ENCODE results near the gene CSRP1. TPM values are rescaled to one million over a fixed set of nuclear protein-coding genes. Genes with fewer than 3 reads are reported as not detected.
"Not testable (repeated sequence)": the region's sequence is repeated elsewhere in the genome, so short reads cannot be mapped to it uniquely, and the experiment has no call there.

The CSRP1 gene
- total RNA-seq, 2 donors from 2014 or later: 2,051 to 3,060 TPM

- Histone ChIP-seq H3K9me3 (no peaks in the 10 kb centered on the region), H3K27me3 (replicated peaks; ENCODE audit: insufficient read depth) (no peaks in the 10 kb centered on the region), H3K4me1 (ENCODE audit: control insufficient read depth in 1 of 2, low read depth in 2 of 2) (peaks cover 14 to 31% of the 10 kb centered on the region in 2 donors), H3K36me3 (no peaks in the 10 kb centered on the region), H3K4me3 (no peak overlapping the region), H3K27ac (no peak overlapping the region)
- ATAC-seq (ENCODE audit: insufficient number of reproducible peaks, low FRiP score, low read depth) (no peak), DNase-seq (ENCODE audit: low spot score) (no peak)
- TF ChIP-seq CTCF (IDR thresholded peaks at IDR 0.05): no peak
Measured at GRCh38 chr1:201476670-201477344, 30.1 kb downstream of the CSRP1 start.

- DNase-seq (ENCODE audit: low spot score): no peak
- Histone ChIP-seq H3K4me1 (ENCODE audit: control insufficient read depth in 1 of 2, low read depth in 2 of 2) (peaks cover 7 to 31% of the 10 kb centered on the region in 2 donors), H3K4me3 (no peak overlapping the region), H3K36me3 (no peaks in the 10 kb centered on the region), H3K27ac (no peak overlapping the region), H3K27me3 (replicated peaks; ENCODE audit: insufficient read depth) (no peaks in the 10 kb centered on the region), H3K9me3 (no peaks in the 10 kb centered on the region)
- ATAC-seq (ENCODE audit: insufficient number of reproducible peaks, low FRiP score, low read depth): no peak
- TF ChIP-seq CTCF (IDR thresholded peaks at IDR 0.05): no peak
Measured at GRCh38 chr1:201475915-201476669, 30.8 kb downstream of the CSRP1 start.

GRCh38 chr1:201475130-201475529 is 31.8 kb downstream of the CSRP1 start:
- Histone ChIP-seq H3K4me3 (no peak overlapping the region), H3K36me3 (no peaks in the 10 kb centered on the region), H3K27me3 (replicated peaks; ENCODE audit: insufficient read depth) (no peaks in the 10 kb centered on the region), H3K27ac (no peak overlapping the region), H3K9me3 (no peaks in the 10 kb centered on the region), H3K4me1 (ENCODE audit: control insufficient read depth in 1 of 2, low read depth in 2 of 2) (peaks cover 5 to 23% of the 10 kb centered on the region in 2 donors)
- no peak for TF ChIP-seq CTCF (IDR thresholded peaks at IDR 0.05)
- DNase-seq (ENCODE audit: low spot score) (no peak), ATAC-seq (ENCODE audit: insufficient number of reproducible peaks, low FRiP score, low read depth) (no peak)

- H3K27me3 ChIP-seq (replicated peaks; ENCODE audit: insufficient read depth): no peaks in the 10 kb centered on the region
- H3K9me3 ChIP-seq: no peaks in the 10 kb centered on the region
- no peak overlapping the region for H3K4me3 ChIP-seq
- ATAC-seq (ENCODE audit: insufficient number of reproducible peaks, low FRiP score, low read depth) (no peak), DNase-seq (ENCODE audit: low spot score) (no peak)
- TF ChIP-seq CTCF (IDR thresholded peaks at IDR 0.05): no peak
- no peaks in the 10 kb centered on the region for H3K36me3 ChIP-seq
- peaks cover 5 to 29% of the 10 kb centered on the region in 2 donors for H3K4me1 ChIP-seq (ENCODE audit: control insufficient read depth in 1 of 2, low read depth in 2 of 2)
- no peak overlapping the region for H3K27ac ChIP-seq
Measured at GRCh38 chr1:201473296-201473695, 33.6 kb downstream of the CSRP1 start.

- H3K27ac ChIP-seq: peak overlapping the region in 1 of 2 donors; percentile 10
Measured at GRCh38 chr1:201472321-201472720, 34.6 kb downstream of the CSRP1 start.

More at GRCh38 chr1:201472321-201472720, 34.6 kb downstream of the CSRP1 start:
- not testable (repeated sequence) for H3K36me3 ChIP-seq; ATAC-seq (ENCODE audit: insufficient number of reproducible peaks, low FRiP score, low read depth); H3K27me3 ChIP-seq (replicated peaks; ENCODE audit: insufficient read depth); H3K9me3 ChIP-seq; H3K4me3 ChIP-seq; DNase-seq (ENCODE audit: low spot score)
- H3K4me1 ChIP-seq (ENCODE audit: control insufficient read depth in 1 of 2, low read depth in 2 of 2): peaks cover 5 to 29% of the 10 kb centered on the region in 2 donors

Measured in thoracic aorta (tissue), 2 donors.